ENCODE results near the gene ARID4A. TPM values are rescaled to one million over a fixed set of nuclear protein-coding genes. Genes with fewer than 3 reads are reported as not detected.
"Not testable (repeated sequence)": the region's sequence is repeated elsewhere in the genome, so short reads cannot be mapped to it uniquely, and the experiment has no call there.

ARID4A gene
- total RNA-seq, 6 experiments from 2014 or later = 10.5 to 13.4 (median 12.3) TPM

DNA sequence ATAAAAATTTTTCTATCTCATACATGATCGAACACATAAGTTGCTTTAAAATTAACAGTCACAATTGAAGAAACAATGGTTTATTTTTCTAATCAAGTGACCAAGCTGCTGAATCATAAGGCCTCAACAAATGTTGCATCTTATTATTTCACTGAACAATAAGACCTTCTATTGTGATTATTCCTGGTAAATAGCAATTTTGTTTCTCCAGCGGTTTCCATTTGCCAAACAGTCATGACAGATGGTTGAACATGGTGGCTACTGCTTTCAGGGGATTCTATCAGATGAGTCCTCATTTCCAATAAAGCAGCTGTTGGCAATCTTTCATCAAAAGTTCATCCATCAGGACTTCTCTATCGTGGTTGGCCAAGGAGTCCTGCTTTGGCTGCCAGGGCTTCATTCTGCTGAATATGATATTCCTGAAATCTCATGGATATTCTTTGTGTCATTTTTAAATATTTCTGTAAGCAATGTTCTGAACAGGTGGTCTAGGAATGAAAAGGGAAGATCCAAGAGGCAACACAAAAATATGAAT, 110.4 kb downstream of the ARID4A start:
- Mint-ChIP-seq H3K4me3 (no peak overlapping the region), H3K27me3 (ENCODE audit: insufficient read depth) (no peaks in the 10 kb centered on the region; the same call in 1 of the 2 replicates), H3K9me3 (no peaks in the 10 kb centered on the region), H3K4me1 (ENCODE audit: low read depth) (no peaks in the 10 kb centered on the region), H3K27ac (no peak overlapping the region), H3K36me3 (ENCODE audit: low read depth) (peaks cover 29% of the 10 kb centered on the region)
- DNase-seq = no peak
- TF ChIP-seq, protein P1, sequence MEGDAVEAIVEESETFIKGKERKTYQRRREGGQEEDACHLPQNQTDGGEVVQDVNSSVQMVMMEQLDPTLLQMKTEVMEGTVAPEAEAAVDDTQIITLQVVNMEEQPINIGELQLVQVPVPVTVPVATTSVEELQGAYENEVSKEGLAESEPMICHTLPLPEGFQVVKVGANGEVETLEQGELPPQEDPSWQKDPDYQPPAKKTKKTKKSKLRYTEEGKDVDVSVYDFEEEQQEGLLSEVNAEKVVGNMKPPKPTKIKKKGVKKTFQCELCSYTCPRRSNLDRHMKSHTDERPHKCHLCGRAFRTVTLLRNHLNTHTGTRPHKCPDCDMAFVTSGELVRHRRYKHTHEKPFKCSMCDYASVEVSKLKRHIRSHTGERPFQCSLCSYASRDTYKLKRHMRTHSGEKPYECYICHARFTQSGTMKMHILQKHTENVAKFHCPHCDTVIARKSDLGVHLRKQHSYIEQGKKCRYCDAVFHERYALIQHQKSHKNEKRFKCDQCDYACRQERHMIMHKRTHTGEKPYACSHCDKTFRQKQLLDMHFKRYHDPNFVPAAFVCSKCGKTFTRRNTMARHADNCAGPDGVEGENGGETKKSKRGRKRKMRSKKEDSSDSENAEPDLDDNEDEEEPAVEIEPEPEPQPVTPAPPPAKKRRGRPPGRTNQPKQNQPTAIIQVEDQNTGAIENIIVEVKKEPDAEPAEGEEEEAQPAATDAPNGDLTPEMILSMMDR (IDR thresholded peaks at IDR 0.05) = no peak

DNA sequence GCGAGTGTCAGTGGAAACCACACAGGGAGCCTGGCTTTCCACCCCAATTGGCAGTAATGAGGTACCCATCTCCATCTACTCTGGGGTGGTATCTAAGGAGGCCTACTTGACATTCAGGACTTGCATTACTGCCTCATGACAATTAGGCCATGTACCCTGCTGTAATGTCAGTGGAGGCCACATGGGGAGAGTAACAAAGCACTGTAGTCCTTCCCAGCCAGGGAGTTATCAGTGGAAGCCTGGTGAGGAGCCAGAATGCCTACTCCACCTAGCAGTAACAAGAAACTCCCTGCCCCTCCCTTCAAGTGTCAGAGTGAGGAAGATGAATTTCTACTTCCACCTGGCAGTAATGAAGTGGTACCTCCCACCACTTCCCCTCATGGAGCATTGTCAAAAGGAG, 116.5 kb downstream of the ARID4A start:
- no peak overlapping the region for H3K27ac Mint-ChIP-seq
- peaks cover 31% of the 10 kb centered on the region for H3K36me3 Mint-ChIP-seq (ENCODE audit: low read depth)
- no peaks in the 10 kb centered on the region for H3K27me3 Mint-ChIP-seq (ENCODE audit: insufficient read depth)
- TF ChIP-seq, protein P1 (IDR thresholded peaks at IDR 0.05) = no peak
- H3K4me1 Mint-ChIP-seq (ENCODE audit: low read depth) = no peaks in the 10 kb centered on the region
- DNase-seq = no peak
- no peaks in the 10 kb centered on the region for H3K9me3 Mint-ChIP-seq
- no peak overlapping the region for H3K4me3 Mint-ChIP-seq

DNA sequence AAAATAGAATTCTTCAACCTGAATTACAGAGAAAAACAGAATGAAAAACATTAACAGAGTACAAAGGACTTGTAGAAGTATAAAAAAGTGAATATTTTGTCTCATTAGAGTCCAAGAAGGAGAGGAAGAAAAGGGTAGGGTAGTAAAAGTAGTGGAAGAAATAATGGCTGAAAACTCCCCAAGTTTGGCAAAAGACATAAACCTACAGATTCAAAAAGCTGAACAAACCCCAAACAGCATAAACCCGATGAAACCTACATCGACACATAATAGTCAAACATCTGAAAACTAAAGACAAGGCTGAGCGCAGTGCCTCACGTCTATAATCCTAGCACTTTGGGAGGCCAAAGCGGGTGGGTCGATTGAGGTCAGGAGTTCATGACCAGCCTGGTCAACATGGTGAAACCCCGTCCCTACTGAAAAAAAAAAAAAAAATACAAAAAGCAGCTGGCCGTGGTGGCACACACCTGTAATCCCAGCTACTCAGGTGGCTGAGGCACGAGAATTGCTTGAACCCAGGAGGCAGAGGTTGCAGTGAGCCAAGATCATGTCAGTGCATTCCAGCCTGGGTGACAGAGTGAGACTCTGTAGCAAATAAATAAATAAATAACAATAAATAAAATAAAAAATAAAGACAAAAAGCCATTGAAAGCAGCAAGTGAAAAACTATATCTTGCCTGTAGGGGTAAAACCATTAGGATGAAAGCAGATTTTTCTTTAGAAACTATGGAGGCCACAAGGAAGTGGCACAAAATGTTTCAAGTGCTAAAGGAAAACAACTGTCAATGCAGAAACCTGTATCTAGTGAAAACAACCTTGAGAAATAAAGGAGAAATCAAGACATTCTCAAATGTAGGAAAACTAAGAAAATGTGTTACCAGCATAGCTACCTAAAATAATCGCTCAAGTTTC, 117.5 kb downstream of the ARID4A start:
- no peaks in the 10 kb centered on the region for H3K4me1 Mint-ChIP-seq (ENCODE audit: low read depth)
- TF ChIP-seq, protein P1 (IDR thresholded peaks at IDR 0.05) = peak; percentile 38
- no peaks in the 10 kb centered on the region for H3K9me3 Mint-ChIP-seq
- H3K36me3 Mint-ChIP-seq (ENCODE audit: low read depth) = peaks cover 27% of the 10 kb centered on the region
- no peaks in the 10 kb centered on the region for H3K27me3 Mint-ChIP-seq (ENCODE audit: insufficient read depth)
- H3K27ac Mint-ChIP-seq = no peak overlapping the region
- H3K4me3 Mint-ChIP-seq = no peak overlapping the region
- no peak for DNase-seq

DNA sequence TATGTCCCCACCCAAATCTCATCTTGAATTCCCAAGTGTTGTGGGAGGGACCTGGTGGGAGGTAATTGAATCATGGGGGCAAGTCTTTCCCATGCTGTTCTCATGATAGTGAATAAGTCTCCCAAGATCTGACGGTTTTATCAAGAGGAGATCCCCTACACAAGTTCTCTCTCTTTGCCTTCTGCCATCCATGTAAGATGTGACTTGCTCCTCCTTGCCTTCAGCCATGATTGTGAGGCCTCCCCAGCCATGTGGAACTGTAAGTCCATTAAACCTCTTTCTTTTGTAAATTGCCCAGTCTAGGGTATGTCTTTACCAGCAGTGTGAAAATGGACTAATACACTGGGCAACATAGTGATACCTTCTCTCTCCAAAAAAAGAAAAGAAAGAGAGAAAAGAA, 118.6 kb downstream of the ARID4A start:
- H3K4me3 Mint-ChIP-seq; H3K4me1 Mint-ChIP-seq (ENCODE audit: low read depth); H3K9me3 Mint-ChIP-seq: not testable (repeated sequence)

More for the DNA sequence above, 118.6 kb downstream of the ARID4A start:
- H3K36me3 Mint-ChIP-seq (ENCODE audit: low read depth) = peaks cover 28% of the 10 kb centered on the region
- H3K27me3 Mint-ChIP-seq (ENCODE audit: insufficient read depth); DNase-seq; H3K27ac Mint-ChIP-seq: not testable (repeated sequence)

Other genes with a start within 250 kb of the ARID4A start
- gene ARMH4, start 146.3 kb upstream of the ARID4A start, total RNA-seq (2021; fragmentation: NEBNext Ultra II Directional; extraction: Animal tissue kit (Norgen Biotek cat#: 25700)) = 1 to 10 TPM; 2.6 to 6.5 (median 3.7) TPM
- gene ACTR10, start 98.4 kb upstream of the ARID4A start, total RNA-seq (2021; fragmentation: NEBNext Ultra II Directional; extraction: Animal tissue kit (Norgen Biotek cat#: 25700)) = 10 to 100 TPM; 79.0 to 89.0 (median 85.5) TPM
- 100 to 1,000 TPM; 158 to 210 (median 187) TPM for gene PSMA3, start 53.7 kb upstream of the ARID4A start, total RNA-seq (2021; fragmentation: NEBNext Ultra II Directional; extraction: Animal tissue kit (Norgen Biotek cat#: 25700))
- gene TOMM20L, start 97.4 kb downstream of the ARID4A start, total RNA-seq (2021; fragmentation: NEBNext Ultra II Directional; extraction: Animal tissue kit (Norgen Biotek cat#: 25700)) = not detected
- gene TIMM9, start 129.0 kb downstream of the ARID4A start, total RNA-seq (2021; fragmentation: NEBNext Ultra II Directional; extraction: Animal tissue kit (Norgen Biotek cat#: 25700)) = 10 to 100 TPM; 34.2 to 41.8 (median 39.2) TPM
- 10 to 100 TPM; 16.6 to 29.1 (median 26.0) TPM for gene KIAA0586, start 129.2 kb downstream of the ARID4A start, total RNA-seq (2021; fragmentation: NEBNext Ultra II Directional; extraction: Animal tissue kit (Norgen Biotek cat#: 25700))